Upper lobe of left lung (tissue), 4 donors: ENCODE data around the gene HIVEP3.

ENCODE experiments used
- CTCF ChIP-seq, 6 experiments: fragments of 450-650 bp in 4 of 6; fragments of 200-600 bp in 2 of 6; sonication (generic) in 2 of 6; IDR thresholded peaks; one replicate each; pipeline ENCODE4 v1.5.1; 2016 to 2019; ENCODE audit warnings: antibody characterized with exemption in 6 of 6
- EP300 ChIP-seq, 4 donors: sonication (generic); formaldehyde crosslinking; IDR thresholded peaks; one replicate each; pipeline ENCODE4 v1.5.1; 2017; ENCODE audit warnings: antibody characterized with exemption in 4 of 4, control low read depth in 2 of 4
- POLR2A ChIP-seq, 4 donors: fragments of 450-650 bp; IDR thresholded peaks; one replicate each; pipeline ENCODE4 v1.5.1; 2016 to 2017; ENCODE audit warnings: antibody characterized with exemption in 4 of 4, mild to moderate bottlenecking in 2 of 4
- POLR2AphosphoS5 ChIP-seq, 2 donors: sonication (generic); formaldehyde crosslinking; IDR thresholded peaks; one replicate each; pipeline ENCODE4 v1.5.1; 2017; ENCODE audit warnings: antibody characterized with exemption in 2 of 2

GRCh38 chr1:41580520-41581172 lies 338.1 kb downstream of the HIVEP3 start:
- TF ChIP-seq CTCF (IDR thresholded peaks at IDR 0.05): no peak
- TF ChIP-seq POLR2AphosphoS5 (IDR thresholded peaks at IDR 0.05): no peak
- TF ChIP-seq POLR2A (IDR thresholded peaks at IDR 0.05): no peak
- TF ChIP-seq EP300 (IDR thresholded peaks at IDR 0.05): no peak
